ENCODE data around the gene DDIT3. TPM values are rescaled to one million over a fixed set of nuclear protein-coding genes. Genes with fewer than 3 reads are reported as not detected.
"Not testable (repeated sequence)": the region's sequence is repeated elsewhere in the genome, so short reads cannot be mapped to it uniquely, and the experiment has no call there.

The DDIT3 gene
- total RNA-seq, 1 experiment from 2014 or later = 79.2 TPM

- CTCF ChIA-PET = no interaction called here
- H3K4me1 Mint-ChIP-seq (ENCODE audit: low read depth, unreplicated experiment) = no peaks in the 10 kb centered on the region
- no peak for TF ChIP-seq CTCF (IDR thresholded peaks at IDR 0.05; ENCODE audit: insufficient read depth in 1 of 2, low read depth in 1 of 2, low read length in 1 of 2, severe bottlenecking in 1 of 2, unreplicated experiment in 1 of 2)
- H3K27me3 ChIP-seq (replicated peaks; ENCODE audit: control insufficient read depth, insufficient read depth, low read length) = no peaks in the 10 kb centered on the region
- H3K27me3 Mint-ChIP-seq (ENCODE audit: insufficient read depth, unreplicated experiment) = peaks cover 20% of the 10 kb centered on the region
- intact Hi-C loops (cut with micrococcal nuclease; ENCODE audit: unreplicated experiment) = no loop called here
- no peaks in the 10 kb centered on the region for H3K36me3 Mint-ChIP-seq (ENCODE audit: insufficient read depth, unreplicated experiment)
- no peak for DNase-seq
- no peaks in the 10 kb centered on the region for H3K4me1 ChIP-seq
- no peaks in the 10 kb centered on the region for H3K36me3 ChIP-seq (ENCODE audit: control insufficient read depth, insufficient read depth, low read length)
- no peak overlapping the region for H3K4me3 Mint-ChIP-seq (ENCODE audit: unreplicated experiment)
- POLR2A ChIA-PET = no interaction called here
- no peak overlapping the region for H3K27ac Mint-ChIP-seq (ENCODE audit: unreplicated experiment)
- BruUV-seq (replicated peaks) = no TSS peak
- H3K9me3 Mint-ChIP-seq (ENCODE audit: unreplicated experiment) = no peaks in the 10 kb centered on the region
- no peak overlapping the region for H3K4me3 ChIP-seq (ENCODE audit: low read depth, low read length)
- no peaks in the 10 kb centered on the region for H3K9me3 ChIP-seq
These were observed 43.9 kb upstream of the DDIT3 start for GRCh38 chr12:57564178-57564740.

- no peak for DNase-seq
- ChIA-PET POLR2A (no interaction called here), CTCF (no interaction called here)
- Mint-ChIP-seq H3K36me3 (ENCODE audit: insufficient read depth, unreplicated experiment) (no peaks in the 10 kb centered on the region), H3K27ac (ENCODE audit: unreplicated experiment) (no peak overlapping the region), H3K4me1 (ENCODE audit: low read depth, unreplicated experiment) (no peaks in the 10 kb centered on the region), H3K9me3 (ENCODE audit: unreplicated experiment) (no peaks in the 10 kb centered on the region), H3K4me3 (ENCODE audit: unreplicated experiment) (no peak overlapping the region), H3K27me3 (ENCODE audit: insufficient read depth, unreplicated experiment) (peaks cover 20% of the 10 kb centered on the region)
- Histone ChIP-seq H3K9me3 (no peaks in the 10 kb centered on the region), H3K36me3 (ENCODE audit: control insufficient read depth, insufficient read depth, low read length) (no peaks in the 10 kb centered on the region), H3K4me3 (ENCODE audit: low read depth, low read length) (no peak overlapping the region), H3K4me1 (no peaks in the 10 kb centered on the region), H3K27me3 (replicated peaks; ENCODE audit: control insufficient read depth, insufficient read depth, low read length) (no peaks in the 10 kb centered on the region)
- no TSS peak for BruUV-seq (replicated peaks)
- intact Hi-C loops (cut with micrococcal nuclease; ENCODE audit: unreplicated experiment) = no loop called here
- TF ChIP-seq CTCF (IDR thresholded peaks at IDR 0.05; ENCODE audit: insufficient read depth in 1 of 2, low read depth in 1 of 2, low read length in 1 of 2, severe bottlenecking in 1 of 2, unreplicated experiment in 1 of 2) = no peak
These were observed 43.0 kb upstream of the DDIT3 start for GRCh38 chr12:57563358-57563757.

- DNase-seq; intact Hi-C loops (cut with micrococcal nuclease; ENCODE audit: unreplicated experiment); H3K36me3 ChIP-seq (ENCODE audit: control insufficient read depth, insufficient read depth, low read length); H3K27ac Mint-ChIP-seq (ENCODE audit: unreplicated experiment); BruUV-seq (replicated peaks); H3K36me3 Mint-ChIP-seq (ENCODE audit: insufficient read depth, unreplicated experiment); H3K4me3 ChIP-seq (ENCODE audit: low read depth, low read length); H3K4me1 ChIP-seq; POLR2A ChIA-PET; H3K9me3 Mint-ChIP-seq (ENCODE audit: unreplicated experiment); H3K4me3 Mint-ChIP-seq (ENCODE audit: unreplicated experiment); H3K27me3 ChIP-seq (replicated peaks; ENCODE audit: control insufficient read depth, insufficient read depth, low read length); H3K9me3 ChIP-seq; H3K4me1 Mint-ChIP-seq (ENCODE audit: low read depth, unreplicated experiment): not testable (repeated sequence)
- H3K27me3 Mint-ChIP-seq (ENCODE audit: insufficient read depth, unreplicated experiment) = peaks cover 18% of the 10 kb centered on the region
- CTCF ChIA-PET = interaction anchor here (0.6 kb wide), 1 partner anchor 72 kb away, joined by 3 read pairs; the partner anchor contains the start of gene B4GALNT1
These were observed 40.8 kb upstream of the DDIT3 start for GRCh38 chr12:57561117-57561516.

GRCh38 chr12:57560516-57560915, 40.2 kb upstream of the DDIT3 start:
- no peak for TF ChIP-seq CTCF (IDR thresholded peaks at IDR 0.05; ENCODE audit: insufficient read depth in 1 of 2, low read depth in 1 of 2, low read length in 1 of 2, severe bottlenecking in 1 of 2, unreplicated experiment in 1 of 2)

More at GRCh38 chr12:57560516-57560915, 40.2 kb upstream of the DDIT3 start:
- Mint-ChIP-seq H3K9me3 (ENCODE audit: unreplicated experiment) (no peaks in the 10 kb centered on the region), H3K4me1 (ENCODE audit: low read depth, unreplicated experiment) (no peaks in the 10 kb centered on the region), H3K36me3 (ENCODE audit: insufficient read depth, unreplicated experiment) (no peaks in the 10 kb centered on the region), H3K4me3 (ENCODE audit: unreplicated experiment) (no peak overlapping the region), H3K27me3 (ENCODE audit: insufficient read depth, unreplicated experiment) (peaks cover 18% of the 10 kb centered on the region), H3K27ac (ENCODE audit: unreplicated experiment) (no peak overlapping the region)
- no peaks in the 10 kb centered on the region for H3K4me1 ChIP-seq
- no peak overlapping the region for H3K4me3 ChIP-seq (ENCODE audit: low read depth, low read length)
- no TSS peak for BruUV-seq (replicated peaks)
- CTCF ChIA-PET = no interaction called here
- no peak for DNase-seq
- intact Hi-C loops (cut with micrococcal nuclease; ENCODE audit: unreplicated experiment) = no loop called here
- H3K9me3 ChIP-seq = no peaks in the 10 kb centered on the region
- POLR2A ChIA-PET = no interaction called here
- no peaks in the 10 kb centered on the region for H3K27me3 ChIP-seq (replicated peaks; ENCODE audit: control insufficient read depth, insufficient read depth, low read length)
- H3K36me3 ChIP-seq (ENCODE audit: control insufficient read depth, insufficient read depth, low read length) = no peaks in the 10 kb centered on the region

Measured in Caco-2 (cell line).